Measurements from ENCODE around the gene GPR108. TPM values are rescaled to one million over a fixed set of nuclear protein-coding genes. Genes with fewer than 3 reads are reported as not detected.

GPR108 gene
- total and polyA plus RNA-seq, 2 of the 13 experiments (the other 11 are each of a cell fraction or from before 2014, with no cell fraction given) = 36.4 to 63.0 TPM

DNA sequence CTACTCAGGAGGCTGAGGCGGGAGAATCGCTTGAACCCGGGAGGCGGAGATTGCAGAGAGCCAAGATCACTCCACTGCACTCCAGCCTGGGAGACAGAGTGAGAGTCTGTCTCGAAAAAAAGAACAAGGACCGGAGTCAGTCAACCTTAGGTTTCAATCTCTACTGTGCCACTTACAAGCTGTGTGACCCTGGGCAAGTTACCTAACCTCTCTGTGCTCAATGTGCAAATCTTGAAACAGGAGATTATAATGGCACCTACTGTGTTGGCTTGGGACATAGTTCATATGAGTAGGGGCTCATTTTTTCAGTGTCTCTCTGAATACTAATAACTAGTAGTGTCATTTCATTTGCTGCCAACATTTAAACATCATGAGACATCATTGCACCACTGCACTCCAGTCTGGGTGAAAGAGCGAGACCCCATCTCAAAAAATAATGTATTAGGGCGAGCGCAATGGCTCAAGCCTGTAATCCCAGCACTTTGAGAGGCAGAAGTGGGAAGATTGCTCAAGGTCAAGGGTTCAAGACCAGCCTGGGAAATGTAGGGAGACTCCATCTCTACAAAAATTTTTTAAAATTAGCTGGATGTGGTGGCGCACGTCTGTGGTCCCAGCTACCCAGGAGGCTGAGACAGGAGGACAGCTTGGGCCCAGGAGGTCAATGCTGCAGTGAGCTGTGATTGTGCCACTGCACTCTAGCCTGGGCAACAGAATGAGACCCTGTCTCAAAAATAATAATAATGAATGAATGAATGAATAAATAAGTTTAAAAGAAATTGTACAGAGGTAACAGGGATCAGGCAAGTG lies 22.4 kb downstream of the GPR108 start (continued):
- no peak for TF ChIP-seq ZNF430 (CRISPR knock-in tag; IDR thresholded peaks at IDR 0.05)
- TF ChIP-seq ZNF382 (CRISPR knock-in tag; IDR thresholded peaks at IDR 0.05; ENCODE audit: borderline replicate concordance) = no peak
- TF ChIP-seq, protein P1, sequence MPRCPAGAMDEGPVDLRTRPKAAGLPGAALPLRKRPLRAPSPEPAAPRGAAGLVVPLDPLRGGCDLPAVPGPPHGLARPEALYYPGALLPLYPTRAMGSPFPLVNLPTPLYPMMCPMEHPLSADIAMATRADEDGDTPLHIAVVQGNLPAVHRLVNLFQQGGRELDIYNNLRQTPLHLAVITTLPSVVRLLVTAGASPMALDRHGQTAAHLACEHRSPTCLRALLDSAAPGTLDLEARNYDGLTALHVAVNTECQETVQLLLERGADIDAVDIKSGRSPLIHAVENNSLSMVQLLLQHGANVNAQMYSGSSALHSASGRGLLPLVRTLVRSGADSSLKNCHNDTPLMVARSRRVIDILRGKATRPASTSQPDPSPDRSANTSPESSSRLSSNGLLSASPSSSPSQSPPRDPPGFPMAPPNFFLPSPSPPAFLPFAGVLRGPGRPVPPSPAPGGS (CRISPR knock-in tag; IDR thresholded peaks at IDR 0.05) = no peak
- TF ChIP-seq CENPT (CRISPR knock-in tag; IDR thresholded peaks at IDR 0.05; ENCODE audit: low read depth) = no peak
- TF ChIP-seq KLF12 (CRISPR knock-in tag; IDR thresholded peaks at IDR 0.05; ENCODE audit: borderline replicate concordance) = no peak
- TF ChIP-seq GATA4 (IDR thresholded peaks at IDR 0.05; ENCODE audit: borderline replicate concordance, low read depth) = no peak
- TF ChIP-seq ZIK1 (CRISPR knock-in tag; IDR thresholded peaks at IDR 0.05; ENCODE audit: borderline replicate concordance, low read depth) = no peak
- TF ChIP-seq, protein P2, sequence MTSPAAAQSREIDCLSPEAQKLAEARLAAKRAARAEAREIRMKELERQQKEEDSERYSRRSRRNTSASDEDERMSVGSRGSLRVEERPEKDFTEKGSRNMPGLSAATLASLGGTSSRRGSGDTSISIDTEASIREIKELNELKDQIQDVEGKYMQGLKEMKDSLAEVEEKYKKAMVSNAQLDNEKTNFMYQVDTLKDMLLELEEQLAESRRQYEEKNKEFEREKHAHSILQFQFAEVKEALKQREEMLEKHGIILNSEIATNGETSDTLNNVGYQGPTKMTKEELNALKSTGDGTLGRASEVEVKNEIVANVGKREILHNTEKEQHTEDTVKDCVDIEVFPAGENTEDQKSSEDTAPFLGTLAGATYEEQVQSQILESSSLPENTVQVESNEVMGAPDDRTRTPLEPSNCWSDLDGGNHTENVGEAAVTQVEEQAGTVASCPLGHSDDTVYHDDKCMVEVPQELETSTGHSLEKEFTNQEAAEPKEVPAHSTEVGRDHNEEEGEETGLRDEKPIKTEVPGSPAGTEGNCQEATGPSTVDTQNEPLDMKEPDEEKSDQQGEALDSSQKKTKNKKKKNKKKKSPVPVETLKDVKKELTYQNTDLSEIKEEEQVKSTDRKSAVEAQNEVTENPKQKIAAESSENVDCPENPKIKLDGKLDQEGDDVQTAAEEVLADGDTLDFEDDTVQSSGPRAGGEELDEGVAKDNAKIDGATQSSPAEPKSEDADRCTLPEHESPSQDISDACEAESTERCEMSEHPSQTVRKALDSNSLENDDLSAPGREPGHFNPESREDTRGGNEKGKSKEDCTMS (CRISPR knock-in tag; conservative IDR thresholded peaks at IDR 0.05) = no peak
- TF ChIP-seq NFE2 (CRISPR knock-in tag; IDR thresholded peaks at IDR 0.05) = no peak
- TF ChIP-seq ZNF816 (CRISPR knock-in tag; IDR thresholded peaks at IDR 0.05; ENCODE audit: borderline replicate concordance) = no peak
- TF ChIP-seq ARNT (IDR thresholded peaks at IDR 0.05) = no peak
- TF ChIP-seq ZNF781 (CRISPR knock-in tag; IDR thresholded peaks at IDR 0.05; ENCODE audit: borderline replicate concordance, not compliant biosample characterization) = no peak
- TF ChIP-seq ZNF143 (CRISPR knock-in tag; IDR thresholded peaks at IDR 0.05) = no peak
- TF ChIP-seq CBX1 (IDR thresholded peaks at IDR 0.05; ENCODE audit: low read depth) = no peak
- TF ChIP-seq, protein P3, sequence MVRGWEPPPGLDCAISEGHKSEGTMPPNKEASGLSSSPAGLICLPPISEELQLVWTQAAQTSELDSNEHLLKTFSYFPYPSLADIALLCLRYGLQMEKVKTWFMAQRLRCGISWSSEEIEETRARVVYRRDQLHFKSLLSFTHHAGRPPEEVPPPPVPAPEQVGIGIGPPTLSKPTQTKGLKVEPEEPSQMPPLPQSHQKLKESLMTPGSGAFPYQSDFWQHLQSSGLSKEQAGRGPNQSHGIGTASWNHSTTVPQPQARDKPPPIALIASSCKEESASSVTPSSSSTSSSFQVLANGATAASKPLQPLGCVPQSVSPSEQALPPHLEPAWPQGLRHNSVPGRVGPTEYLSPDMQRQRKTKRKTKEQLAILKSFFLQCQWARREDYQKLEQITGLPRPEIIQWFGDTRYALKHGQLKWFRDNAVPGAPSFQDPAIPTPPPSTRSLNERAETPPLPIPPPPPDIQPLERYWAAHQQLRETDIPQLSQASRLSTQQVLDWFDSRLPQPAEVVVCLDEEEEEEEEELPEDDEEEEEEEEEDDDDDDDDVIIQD (CRISPR knock-in tag; IDR thresholded peaks at IDR 0.05; ENCODE audit: low read depth) = no peak
- TF ChIP-seq TEAD3 (CRISPR knock-in tag; optimal IDR thresholded peaks at IDR 0.05; ENCODE audit: borderline replicate concordance) = no peak
- no peak for TF ChIP-seq SIX4 (CRISPR knock-in tag; IDR thresholded peaks at IDR 0.05)
- TF ChIP-seq, protein P4, sequence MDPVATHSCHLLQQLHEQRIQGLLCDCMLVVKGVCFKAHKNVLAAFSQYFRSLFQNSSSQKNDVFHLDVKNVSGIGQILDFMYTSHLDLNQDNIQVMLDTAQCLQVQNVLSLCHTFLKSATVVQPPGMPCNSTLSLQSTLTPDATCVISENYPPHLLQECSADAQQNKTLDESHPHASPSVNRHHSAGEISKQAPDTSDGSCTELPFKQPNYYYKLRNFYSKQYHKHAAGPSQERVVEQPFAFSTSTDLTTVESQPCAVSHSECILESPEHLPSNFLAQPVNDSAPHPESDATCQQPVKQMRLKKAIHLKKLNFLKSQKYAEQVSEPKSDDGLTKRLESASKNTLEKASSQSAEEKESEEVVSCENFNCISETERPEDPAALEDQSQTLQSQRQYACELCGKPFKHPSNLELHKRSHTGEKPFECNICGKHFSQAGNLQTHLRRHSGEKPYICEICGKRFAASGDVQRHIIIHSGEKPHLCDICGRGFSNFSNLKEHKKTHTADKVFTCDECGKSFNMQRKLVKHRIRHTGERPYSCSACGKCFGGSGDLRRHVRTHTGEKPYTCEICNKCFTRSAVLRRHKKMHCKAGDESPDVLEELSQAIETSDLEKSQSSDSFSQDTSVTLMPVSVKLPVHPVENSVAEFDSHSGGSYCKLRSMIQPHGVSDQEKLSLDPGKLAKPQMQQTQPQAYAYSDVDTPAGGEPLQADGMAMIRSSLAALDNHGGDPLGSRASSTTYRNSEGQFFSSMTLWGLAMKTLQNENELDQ (CRISPR knock-in tag; IDR thresholded peaks at IDR 0.05; ENCODE audit: borderline replicate concordance) = no peak
- no peak for TF ChIP-seq NFRKB (IDR thresholded peaks at IDR 0.05)
- TF ChIP-seq CBX5 (CRISPR knock-in tag; IDR thresholded peaks at IDR 0.05; ENCODE audit: borderline replicate concordance) = no peak
- TF ChIP-seq ZNF205 (CRISPR knock-in tag; IDR thresholded peaks at IDR 0.05) = no peak
- peak; percentile 94 for TF ChIP-seq ZNF768 (CRISPR knock-in tag; IDR thresholded peaks at IDR 0.05)
- no peak for TF ChIP-seq ZEB1 (IDR thresholded peaks at IDR 0.05; ENCODE audit: insufficient replicate concordance, low read depth)
- TF ChIP-seq ONECUT2 (CRISPR knock-in tag; IDR thresholded peaks at IDR 0.05) = no peak
